AG04449 (cell line): ENCODE data around the gene SLC25A19.
"Not testable (repeated sequence)": the region's sequence is repeated elsewhere in the genome, so short reads cannot be mapped to it uniquely, and the experiment has no call there.

Experiments used
- CTCF ChIA-PET: fragments of 350-600 bp; formaldehyde crosslinking; extraction: SDS; loops from one replicate; lab custom pipeline; 2021; ENCODE audit warnings: antibody characterized with exemption; lab: Yijun Ruan, JAX
- POLR2A ChIA-PET: fragments of 400-600, 350-600 bp; formaldehyde crosslinking; extraction: SDS; loops from one replicate; lab custom pipeline; 2020; ENCODE audit warnings: antibody characterized with exemption, inconsistent platforms; lab: Yijun Ruan, JAX
- DNase-seq: peaks from one replicate; pipeline ENCODE4 v3.0.0-alpha.2; 2010; ENCODE audit warnings: low read depth, low spot score
- H3K4me3 ChIP-seq: 2 replicates; pipeline ENCODE4 v1.5.1; 2011; ENCODE audit warnings: low read depth, mild to moderate bottlenecking, control low read depth, low read length
- CTCF ChIP-seq: IDR thresholded peaks from one replicate; pipeline ENCODE4 v1.5.1; 2011; ENCODE audit warnings: mild to moderate bottlenecking, moderate library complexity, low read length, control low read depth, inconsistent platforms; ENCODE audit not compliant: insufficient read depth; ENCODE audit errors: missing control alignments

Gene SLC25A19

DNA sequence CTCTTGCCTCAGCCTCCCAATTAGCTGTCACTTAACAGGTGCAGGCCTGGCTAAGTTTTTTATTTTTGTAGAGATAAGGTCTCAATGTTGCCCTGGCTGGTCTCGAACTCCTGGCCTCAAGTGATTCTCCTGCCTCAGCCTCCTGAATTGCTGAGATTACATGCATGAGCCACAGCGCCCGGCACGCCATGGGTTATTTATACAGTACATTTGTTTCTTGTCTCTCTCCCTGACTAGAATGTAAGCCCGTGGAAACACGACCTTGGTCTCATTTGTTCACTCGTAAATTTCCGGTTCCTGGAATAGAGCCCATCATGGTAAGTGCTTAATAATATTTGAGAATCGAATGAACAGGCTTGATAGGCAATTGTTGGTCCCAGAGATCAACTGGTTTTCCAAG lies 2.0 kb downstream of the SLC25A19 start:
- H3K4me3 ChIP-seq: no peak overlapping the region
- no peak for TF ChIP-seq CTCF
- DNase-seq: no peak
- ChIA-PET CTCF (no interaction called here), POLR2A (no interaction called here)

DNA sequence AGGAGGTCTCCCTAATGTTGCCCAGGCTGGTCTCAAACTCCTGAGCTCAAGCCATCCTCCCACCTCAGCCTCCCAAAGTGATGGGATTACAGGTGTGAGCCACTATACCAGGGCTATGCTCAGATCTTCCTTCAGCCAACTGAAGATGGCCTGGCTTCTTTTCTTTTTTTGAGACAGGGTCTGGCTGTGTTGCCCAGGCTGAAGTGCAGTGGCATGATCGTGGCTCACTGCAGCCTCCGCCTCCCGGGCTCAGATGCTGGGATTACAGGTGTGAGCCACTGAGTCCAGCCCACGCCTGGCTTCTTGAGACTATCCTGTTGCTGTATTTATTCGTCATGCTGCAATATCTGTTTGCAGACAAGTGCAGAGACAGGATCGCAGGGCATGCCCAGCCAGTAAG lies 4.1 kb downstream of the SLC25A19 start:
- DNase-seq: no peak
- ChIA-PET POLR2A (no interaction called here), CTCF (interaction anchor here (8.2 kb wide), 1 partner anchor 14 kb away, joined by 76 read pairs; the partner anchor contains the start of gene MIF4GD)
- no peak overlapping the region for H3K4me3 ChIP-seq
- no peak for TF ChIP-seq CTCF

DNA sequence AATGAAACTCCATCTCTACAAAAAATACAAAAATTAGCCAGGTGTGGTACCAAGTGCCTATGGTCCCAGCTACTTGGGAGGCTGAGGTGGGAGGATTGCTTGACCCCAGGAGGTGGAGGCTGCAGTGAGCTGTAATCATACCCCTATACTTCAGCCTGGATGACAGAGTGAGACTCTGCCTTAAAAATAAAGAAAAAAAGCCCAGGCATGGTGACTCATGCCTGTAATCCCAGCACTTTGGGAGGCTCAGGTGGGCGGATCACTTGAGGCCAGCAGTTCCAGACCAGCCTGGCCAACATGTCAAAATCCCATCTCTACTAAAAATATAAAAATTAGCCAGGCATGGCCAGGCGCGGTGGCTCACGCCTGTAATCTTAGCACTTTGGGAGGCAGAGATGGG lies 9.0 kb downstream of the SLC25A19 start:
- POLR2A ChIA-PET, H3K4me3 ChIP-seq: not testable (repeated sequence)
- CTCF ChIA-PET: interaction anchor here (1.0 to 8.2 kb wide), 4 partner anchors 9 to 132 kb away, joined by 3 to 76 read pairs (median 4); partner anchors contain the start of genes GGA3, MIF4GD and MRPS7

DNA sequence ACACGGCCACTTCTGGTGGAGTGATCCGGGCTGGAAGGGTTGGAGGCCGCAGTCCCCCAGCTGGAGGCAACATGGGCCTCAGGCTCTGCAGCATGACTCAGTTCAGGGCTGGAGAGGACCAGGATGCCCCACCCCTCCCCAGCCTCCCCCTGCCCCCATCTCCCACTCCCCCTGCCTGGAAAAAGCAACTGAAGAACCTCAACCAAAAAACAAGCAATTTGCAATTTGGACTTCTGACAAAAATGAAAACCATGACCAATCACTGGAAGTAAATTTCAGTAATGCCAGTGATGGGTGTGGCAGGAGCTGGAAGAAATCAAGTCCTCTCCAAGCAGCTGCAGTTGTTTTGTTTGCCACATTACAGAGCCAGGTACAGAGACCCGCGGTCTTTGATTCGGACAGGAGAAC lies 11.6 kb downstream of the SLC25A19 start:
- no peak overlapping the region for H3K4me3 ChIP-seq
- POLR2A ChIA-PET: interaction anchor here (1.4 kb wide), 2 partner anchors 12 to 16 kb away, joined by 5 to 7 read pairs; partner anchors contain the start of genes GGA3, MRPS7 and SLC25A19
- no peak for DNase-seq
- no peak for TF ChIP-seq CTCF
- CTCF ChIA-PET: interaction anchor here (0.7 to 8.2 kb wide), 7 partner anchors 6 to 135 kb away, joined by 3 to 76 read pairs (median 3); partner anchors contain the start of gene MIF4GD

More for the DNA sequence above, 9.0 kb downstream of the SLC25A19 start:
- DNase-seq: not testable (repeated sequence)

GRCh38 chr17:75273977-75274708 lies 15.1 kb downstream of the SLC25A19 start:
- TF ChIP-seq CTCF: no peak
- ChIA-PET CTCF (interaction anchor here (0.9 to 6.7 kb wide), 5 partner anchors 7 to 138 kb away, joined by 3 to 135 read pairs (median 54); partner anchors contain the start of genes GGA3, MRPS7 and SLC25A19), POLR2A (no interaction called here)
- no peak overlapping the region for H3K4me3 ChIP-seq
- DNase-seq: no peak

- no peak for TF ChIP-seq CTCF
- H3K4me3 ChIP-seq: no peak overlapping the region
- CTCF ChIA-PET: interaction anchor here (2.8 to 6.7 kb wide), 6 partner anchors 9 to 158 kb away, joined by 20 to 135 read pairs (median 54); partner anchors contain the start of genes GGA3, MRPS7 and SLC25A19
- POLR2A ChIA-PET: no interaction called here
- DNase-seq: no peak
These were observed 16.4 kb downstream of the SLC25A19 start for GRCh38 chr17:75272848-75273184.
